Thyroid gland (tissue), 4 donors: ENCODE results near the gene PTCSC3.

Experiments used
- POLR2A ChIP-seq, 2 donors: fragments of 450-650 bp; IDR thresholded peaks; one replicate each; pipeline ENCODE4 v1.6.1; 2017; ENCODE audit warnings: antibody characterized with exemption in 2 of 2, mild to moderate bottlenecking in 2 of 2, moderate library complexity in 1 of 2
- TF ChIP-seq, protein P1 (sequence below), 6 experiments: fragments of 200-600 bp in 3 of 6; fragments of 450-650 bp in 3 of 6; sonication (generic) in 3 of 6; IDR thresholded peaks; one replicate each; pipeline ENCODE4 v1.5.1; 2016 to 2019; ENCODE audit warnings: antibody characterized with exemption in 6 of 6, mild to moderate bottlenecking in 2 of 6, inconsistent platforms in 1 of 6, moderate library complexity in 1 of 6

- TF ChIP-seq, protein P1, sequence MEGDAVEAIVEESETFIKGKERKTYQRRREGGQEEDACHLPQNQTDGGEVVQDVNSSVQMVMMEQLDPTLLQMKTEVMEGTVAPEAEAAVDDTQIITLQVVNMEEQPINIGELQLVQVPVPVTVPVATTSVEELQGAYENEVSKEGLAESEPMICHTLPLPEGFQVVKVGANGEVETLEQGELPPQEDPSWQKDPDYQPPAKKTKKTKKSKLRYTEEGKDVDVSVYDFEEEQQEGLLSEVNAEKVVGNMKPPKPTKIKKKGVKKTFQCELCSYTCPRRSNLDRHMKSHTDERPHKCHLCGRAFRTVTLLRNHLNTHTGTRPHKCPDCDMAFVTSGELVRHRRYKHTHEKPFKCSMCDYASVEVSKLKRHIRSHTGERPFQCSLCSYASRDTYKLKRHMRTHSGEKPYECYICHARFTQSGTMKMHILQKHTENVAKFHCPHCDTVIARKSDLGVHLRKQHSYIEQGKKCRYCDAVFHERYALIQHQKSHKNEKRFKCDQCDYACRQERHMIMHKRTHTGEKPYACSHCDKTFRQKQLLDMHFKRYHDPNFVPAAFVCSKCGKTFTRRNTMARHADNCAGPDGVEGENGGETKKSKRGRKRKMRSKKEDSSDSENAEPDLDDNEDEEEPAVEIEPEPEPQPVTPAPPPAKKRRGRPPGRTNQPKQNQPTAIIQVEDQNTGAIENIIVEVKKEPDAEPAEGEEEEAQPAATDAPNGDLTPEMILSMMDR (IDR thresholded peaks at IDR 0.05): no peak
- no peak for TF ChIP-seq POLR2A (IDR thresholded peaks at IDR 0.05)
Observed at GRCh38 chr14:36204461-36205073, 28.0 kb upstream of the PTCSC3 start.
